GM19397 (cell line): ENCODE measurements around the gene LMTK3.
"Not testable (repeated sequence)": the region's sequence is repeated elsewhere in the genome, so short reads cannot be mapped to it uniquely, and the experiment has no call there.

Experiments
- ATAC-seq: cut with Tn5 transposase; IDR thresholded peaks from one replicate; pipeline ENCODE4 v1.9.1; 2021; ENCODE audit warnings: mild to moderate bottlenecking, moderate library complexity; ENCODE audit not compliant: unreplicated experiment

The LMTK3 gene

GRCh38 chr19:48490981-48491792 lies 20.4 kb downstream of the LMTK3 start:
- no peak for ATAC-seq

GRCh38 chr19:48489608-48490216 lies 21.9 kb downstream of the LMTK3 start:
- ATAC-seq, result no peak

GRCh38 chr19:48488478-48488877 lies 23.2 kb downstream of the LMTK3 start:
- not testable (repeated sequence) for ATAC-seq

- ATAC-seq, result no peak
Observed at GRCh38 chr19:48487948-48488347, 23.7 kb downstream of the LMTK3 start.

- no peak for ATAC-seq
Observed at GRCh38 chr19:48487544-48487943, 24.1 kb downstream of the LMTK3 start.

- not testable (repeated sequence) for ATAC-seq
Observed at GRCh38 chr19:48486706-48487105, 24.9 kb downstream of the LMTK3 start.

GRCh38 chr19:48484931-48485612 lies 26.6 kb downstream of the LMTK3 start:
- ATAC-seq, result no peak

- no peak for ATAC-seq
Observed at GRCh38 chr19:48484247-48484893, 27.3 kb downstream of the LMTK3 start.

GRCh38 chr19:48483301-48483700 lies 28.3 kb downstream of the LMTK3 start:
- ATAC-seq, result no peak

- ATAC-seq, result no peak
Observed at GRCh38 chr19:48481846-48482639, 29.6 kb downstream of the LMTK3 start.

- no peak for ATAC-seq
Observed at GRCh38 chr19:48480558-48481500, 30.8 kb downstream of the LMTK3 start.

- ATAC-seq, result no peak
Observed at GRCh38 chr19:48480183-48480557, 31.5 kb downstream of the LMTK3 start.

- no peak for ATAC-seq
Observed at GRCh38 chr19:48479686-48480085, 31.9 kb downstream of the LMTK3 start.

GRCh38 chr19:48478339-48479256 lies 33.0 kb downstream of the LMTK3 start:
- no peak for ATAC-seq

- ATAC-seq, result no peak
Observed at GRCh38 chr19:48477698-48478338, 33.8 kb downstream of the LMTK3 start.

- ATAC-seq, result no peak
Observed at GRCh38 chr19:48477067-48477685, 34.5 kb downstream of the LMTK3 start.

- ATAC-seq, result no peak
Observed at GRCh38 chr19:48476176-48476575, 35.5 kb downstream of the LMTK3 start.
